ENCODE measurements around the gene KLK5.

The KLK5 gene

DNA sequence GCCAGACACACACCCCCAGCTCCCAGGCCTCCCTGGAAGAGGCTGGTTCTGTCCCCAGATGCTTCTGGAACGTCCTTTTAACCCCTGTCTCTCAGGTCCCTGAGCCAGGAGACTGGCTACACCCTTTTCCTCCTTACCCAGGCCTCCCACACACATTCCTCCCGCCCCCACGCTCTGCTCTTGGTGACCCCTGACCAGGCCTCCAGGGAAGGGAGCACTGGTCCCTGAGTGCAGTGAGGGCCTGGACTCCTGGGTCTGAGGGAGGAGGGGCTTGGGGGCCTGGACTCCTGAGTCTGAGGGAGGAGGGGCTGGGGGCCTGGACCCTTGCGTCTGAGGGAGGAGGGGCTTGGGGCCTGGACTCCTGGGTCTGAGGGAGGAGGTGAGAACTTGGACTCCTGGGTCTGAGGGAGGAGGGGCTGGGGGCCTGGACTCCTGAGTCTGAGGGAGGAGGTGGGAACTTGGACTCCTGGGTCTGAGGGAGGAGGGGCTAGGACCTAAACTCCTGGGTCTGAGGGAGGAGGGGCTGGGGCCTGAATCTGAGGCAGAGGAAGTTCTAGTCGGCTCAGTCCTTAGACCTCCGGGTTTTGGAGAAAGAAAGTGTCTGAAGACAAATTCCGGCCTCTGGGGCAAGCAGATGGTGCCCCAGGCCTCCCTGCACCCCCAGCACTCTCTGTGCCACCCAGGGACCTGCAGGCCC is 16.0 kb upstream of the KLK5 start:
- DNase-seq: peak; percentile 23

- peak; percentile 19 for DNase-seq
Observed at GRCh38 chr19:50967929-50968715, 15.3 kb upstream of the KLK5 start.

- no peak for DNase-seq
Observed at GRCh38 chr19:50964266-50964665, 11.4 kb upstream of the KLK5 start.

DNA sequence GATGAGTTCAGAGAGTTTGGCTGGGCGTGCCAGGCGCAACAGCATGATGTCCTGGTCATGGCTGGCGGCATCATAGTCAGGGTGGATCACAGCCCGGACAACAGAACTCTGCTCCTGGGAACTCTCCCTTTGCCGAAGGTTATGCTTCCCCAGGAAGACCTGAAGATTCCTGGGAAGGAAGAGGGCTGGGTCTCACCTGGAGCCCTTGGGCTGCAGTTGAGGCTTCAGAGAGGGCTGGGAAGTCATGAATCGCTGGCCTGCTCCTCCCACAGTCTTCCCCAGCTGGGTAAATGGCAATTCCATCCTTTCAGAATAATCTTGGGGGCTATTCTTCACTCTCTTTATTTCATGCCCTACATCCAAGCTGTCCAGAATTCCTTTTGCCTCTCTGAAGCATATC is 10.5 kb upstream of the KLK5 start:
- DNase-seq: no peak

- DNase-seq: no peak
Observed at GRCh38 chr19:50962245-50962644, 9.4 kb upstream of the KLK5 start.

DNA sequence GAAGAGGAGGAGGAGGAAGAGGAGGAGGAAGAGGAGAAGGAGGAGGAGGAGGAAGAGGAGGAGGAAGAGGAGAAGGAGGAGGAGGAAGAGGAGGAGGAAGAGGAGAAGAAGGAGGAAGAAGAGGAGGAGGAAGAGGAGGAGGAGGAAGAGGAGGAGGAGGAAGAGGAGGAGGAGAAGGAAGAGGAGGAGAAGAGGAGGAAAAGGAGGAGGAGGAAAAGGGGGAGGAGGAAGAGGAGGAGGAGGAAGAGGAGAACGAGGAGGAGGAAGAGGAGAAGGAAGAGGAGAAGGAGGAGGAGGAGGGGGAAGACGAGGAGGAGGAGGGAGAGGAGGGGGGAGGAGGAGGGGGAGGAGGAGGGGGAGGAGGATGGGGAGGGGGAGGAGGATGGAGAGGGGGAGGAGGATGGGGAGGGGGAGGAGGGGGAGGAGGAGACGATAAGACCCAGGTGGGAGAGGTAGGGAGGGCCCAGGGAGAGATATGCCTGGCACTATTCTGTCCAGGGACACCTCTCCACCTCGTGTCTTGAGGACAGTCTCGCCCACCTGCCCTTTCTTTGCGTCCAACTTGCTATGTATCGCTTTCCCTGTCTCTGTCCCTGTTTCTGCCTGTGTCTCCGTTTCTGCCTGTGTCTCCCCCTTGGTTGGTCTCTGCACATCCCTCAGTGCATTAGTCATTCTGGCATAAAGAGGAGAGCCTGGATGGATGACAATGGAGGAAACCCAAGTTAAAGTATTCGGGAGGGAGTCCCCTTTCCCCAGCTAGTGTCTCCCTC is 7.1 kb upstream of the KLK5 start:
- no peak for DNase-seq

GRCh38 chr19:50957587-50957986 is 4.7 kb upstream of the KLK5 start:
- DNase-seq: no peak

DNA sequence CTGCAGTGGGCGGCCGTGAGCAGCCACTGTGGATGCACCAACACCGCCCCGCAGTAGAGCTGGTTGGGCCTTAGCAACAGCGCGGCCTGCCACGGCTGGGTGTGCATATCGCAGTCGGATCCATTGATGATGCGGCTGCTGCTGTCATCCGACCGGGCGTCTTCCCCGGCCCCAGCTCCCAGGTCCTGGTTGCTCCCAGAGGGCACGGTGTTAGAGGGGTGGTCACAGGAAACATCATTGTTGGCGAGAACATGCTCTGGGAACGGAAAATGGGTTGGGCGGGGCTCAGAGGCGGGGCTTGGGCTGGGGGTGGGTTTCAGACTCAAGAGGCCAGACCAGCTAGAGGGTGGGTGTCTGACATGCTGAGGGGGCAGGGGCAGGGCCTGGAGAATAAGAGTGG is 3.0 kb downstream of the KLK5 start:
- DNase-seq: no peak

DNA sequence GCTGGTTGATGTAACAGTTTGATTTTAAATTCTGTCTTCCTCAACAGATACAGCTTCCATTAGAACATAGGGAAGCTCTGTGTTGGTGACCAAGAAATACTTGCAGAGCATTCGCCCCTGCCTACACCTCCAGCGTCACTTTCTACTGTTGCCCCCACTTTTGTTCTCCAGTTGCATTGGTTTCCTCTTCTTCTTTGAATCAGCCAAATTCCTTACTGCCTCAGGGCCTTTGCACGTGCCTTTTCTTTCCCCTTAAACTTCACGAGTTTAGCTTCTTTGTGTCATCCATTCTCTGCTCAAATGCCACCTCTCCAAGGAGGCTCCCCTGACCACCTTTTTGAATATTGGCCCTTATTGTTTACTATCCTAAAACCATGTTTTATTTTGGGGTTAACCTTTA is 5.7 kb downstream of the KLK5 start:
- DNase-seq: no peak

GRCh38 chr19:50944795-50945194 is 8.0 kb downstream of the KLK5 start:
- no peak for DNase-seq

DNA sequence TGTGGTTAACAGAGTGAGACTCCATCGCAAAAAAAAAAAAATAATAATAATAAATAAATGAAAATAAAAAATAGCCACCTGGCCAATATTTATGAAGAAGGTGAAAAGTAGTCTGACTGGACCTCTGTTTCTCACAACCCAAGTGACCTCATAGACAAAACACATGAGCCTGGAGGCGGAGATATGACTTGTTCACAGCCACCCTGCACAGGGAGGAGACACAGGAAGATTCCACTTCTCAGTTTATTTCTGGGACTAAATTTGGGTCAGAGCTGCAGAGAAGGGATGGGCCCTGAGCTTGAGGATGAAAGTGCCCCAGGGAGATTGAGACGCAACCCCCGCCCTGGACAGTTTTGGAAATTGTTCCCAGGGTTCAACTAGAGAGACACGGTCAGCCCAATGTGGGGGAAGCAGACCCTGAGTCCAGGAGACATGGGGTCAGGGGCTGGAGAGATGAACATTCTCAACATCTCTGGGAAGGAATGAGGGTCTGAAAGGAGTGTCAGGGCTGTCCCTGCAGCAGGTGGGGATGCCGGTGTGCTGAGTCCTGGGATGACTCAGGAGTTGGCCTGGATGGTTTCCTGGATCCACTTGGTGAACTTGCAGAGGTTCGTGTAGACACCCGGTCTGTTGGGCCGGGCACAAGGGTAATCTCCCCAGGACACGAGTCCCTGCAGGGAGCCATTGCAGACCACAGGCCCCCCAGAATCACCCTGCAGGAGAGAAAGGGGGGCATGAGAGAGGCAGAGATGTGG is 9.6 kb downstream of the KLK5 start:
- no peak for DNase-seq

DNA sequence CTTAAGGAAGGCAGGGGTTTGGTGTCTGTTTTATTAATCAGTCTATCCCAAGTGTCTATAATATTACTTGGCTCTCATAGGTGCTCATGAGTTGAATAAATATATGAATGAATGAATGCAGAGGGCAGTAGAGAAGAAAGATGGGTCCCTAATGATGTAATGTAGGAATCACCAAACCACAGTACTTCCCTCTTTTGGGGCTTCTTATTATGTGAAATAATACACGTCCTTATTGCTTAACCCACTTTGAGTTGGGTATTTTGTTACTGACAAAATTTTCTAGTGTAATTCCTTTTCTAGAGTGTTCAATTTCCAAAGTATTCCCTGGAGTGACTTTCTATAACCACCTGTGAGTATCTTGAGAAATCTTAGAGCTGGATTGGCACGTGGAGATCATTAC is 13.2 kb downstream of the KLK5 start:
- no peak for DNase-seq

DNA sequence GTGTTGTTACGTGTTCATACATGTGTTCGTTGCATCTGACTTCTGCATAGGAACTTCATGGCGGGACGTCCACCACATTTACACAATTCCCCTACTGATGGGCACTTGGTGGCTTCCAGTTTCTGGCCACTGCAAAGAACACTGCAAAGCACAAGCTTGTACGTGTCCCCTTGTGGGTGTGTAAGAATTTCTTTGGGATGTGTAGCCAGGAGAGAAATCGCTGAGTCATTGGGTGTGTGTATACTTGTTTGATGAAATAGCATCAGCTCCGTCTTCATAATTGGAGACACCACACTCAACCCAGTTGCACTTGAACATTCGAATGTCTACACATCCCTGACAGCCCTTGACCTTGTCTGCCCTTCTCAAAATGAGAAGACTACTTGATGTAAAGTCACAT is 19.2 kb downstream of the KLK5 start:
- no peak for DNase-seq

DNA sequence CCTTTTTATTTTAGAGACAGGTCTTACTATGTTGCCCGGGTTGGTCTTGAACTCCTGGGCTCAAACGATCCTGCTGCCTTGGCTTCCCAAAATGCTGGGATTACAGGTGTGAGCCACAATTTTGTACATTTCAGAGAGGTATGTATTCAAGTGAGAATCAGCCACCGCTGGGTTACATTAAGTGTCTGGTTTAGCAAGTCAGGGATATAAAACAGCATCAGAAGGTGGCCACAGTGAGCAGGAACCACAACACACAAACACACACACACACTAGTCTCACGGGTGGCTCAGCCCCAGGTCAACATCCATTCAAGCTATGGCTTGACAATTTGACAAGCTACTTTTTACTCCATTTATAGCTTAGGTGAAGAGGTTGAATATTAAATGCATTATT is 20.2 kb downstream of the KLK5 start:
- no peak for DNase-seq

DNA sequence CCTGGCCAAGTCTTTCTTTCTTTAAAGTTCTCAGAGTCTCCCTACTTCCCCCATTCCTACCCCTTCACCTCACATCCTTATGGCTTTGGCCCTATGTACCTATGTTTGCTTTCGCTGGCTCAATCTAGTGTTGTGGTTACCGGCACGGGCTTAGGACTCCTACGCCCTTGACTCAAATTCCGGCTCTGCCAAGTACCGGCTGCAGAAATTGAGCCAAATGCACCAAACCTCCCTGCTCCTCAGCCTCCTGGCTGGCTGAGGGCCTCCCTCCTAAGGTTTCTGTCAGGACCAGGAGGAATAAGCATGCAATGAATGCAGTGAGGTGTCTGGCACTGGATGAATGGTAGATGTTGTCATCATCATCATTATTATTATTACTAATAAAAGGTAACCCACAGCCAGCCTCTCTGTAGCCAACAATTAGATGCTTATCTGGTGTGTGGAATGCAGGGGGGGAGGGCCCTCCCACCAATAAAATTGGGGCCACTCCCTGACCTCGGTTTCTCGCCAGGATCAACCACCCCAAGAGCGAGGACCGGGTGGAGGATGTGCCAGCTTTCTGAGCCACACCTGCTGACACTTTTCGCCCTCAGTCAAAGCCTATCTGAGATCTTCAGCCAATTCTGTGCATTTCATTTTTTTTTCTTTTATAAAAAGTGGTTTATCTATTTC is 20.7 kb downstream of the KLK5 start:
- DNase-seq: no peak

DNA sequence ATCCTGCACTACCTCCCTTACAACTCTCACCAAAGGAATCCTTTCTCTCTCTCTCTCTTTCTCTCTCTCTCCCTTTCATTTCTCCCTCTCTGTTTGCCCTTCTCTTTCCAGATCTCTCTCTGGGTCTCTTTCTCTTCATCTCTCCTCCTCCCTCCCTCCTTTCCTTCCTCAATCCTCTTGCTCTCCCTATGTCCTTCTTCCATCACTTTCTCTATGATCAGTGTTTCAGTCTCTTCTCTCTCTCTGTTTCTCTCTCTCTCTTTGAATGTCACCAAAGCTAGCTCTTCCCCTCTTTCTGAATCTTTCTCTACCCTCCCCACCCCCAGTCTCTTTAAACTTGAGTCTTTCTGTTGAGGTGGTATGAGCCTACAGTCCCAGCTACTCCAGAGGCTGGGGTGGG is 21.8 kb downstream of the KLK5 start:
- DNase-seq: no peak

DNA sequence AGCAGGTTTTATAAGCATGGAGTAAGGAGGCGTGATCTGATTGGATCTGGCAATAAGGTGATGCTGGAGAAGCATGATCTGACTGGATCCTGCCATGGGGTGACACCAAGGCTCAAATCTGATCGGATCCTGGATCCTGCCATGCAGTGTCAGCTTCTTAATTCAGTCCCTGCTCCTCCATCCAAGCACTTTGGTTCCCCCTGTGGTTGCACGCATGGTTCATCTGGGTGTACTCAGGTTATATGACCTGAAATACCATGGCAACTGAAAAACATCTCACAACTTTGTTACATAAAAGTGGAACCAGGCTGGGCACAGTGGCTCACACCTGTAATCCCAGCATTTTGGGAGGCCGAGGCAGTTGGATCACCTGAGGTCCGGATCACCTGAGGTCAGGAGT is 24.0 kb downstream of the KLK5 start:
- no peak for DNase-seq

DNA sequence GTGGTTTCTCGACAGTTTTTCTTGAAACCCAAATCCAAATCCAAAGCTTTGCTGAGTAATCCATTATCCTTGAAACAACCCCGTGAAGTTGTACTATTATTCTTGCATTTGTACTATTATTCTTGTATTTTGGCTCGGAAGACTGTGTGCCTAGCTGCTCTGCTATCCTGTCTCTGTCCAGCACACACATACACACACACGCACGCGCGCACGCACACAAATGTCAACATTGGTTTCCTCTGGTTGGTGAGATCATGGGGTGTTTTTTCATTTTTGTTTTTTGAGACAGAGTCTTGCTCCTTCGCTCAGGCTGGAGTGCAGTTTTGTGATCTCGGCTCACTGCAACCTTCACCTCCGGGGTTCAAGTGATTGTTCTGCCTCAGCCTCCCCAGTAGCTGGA is 26.7 kb downstream of the KLK5 start:
- no peak for DNase-seq

- no peak for DNase-seq
Observed at GRCh38 chr19:50925734-50926133, 27.1 kb downstream of the KLK5 start.

- DNase-seq: no peak
Observed at GRCh38 chr19:50924586-50924985, 28.3 kb downstream of the KLK5 start.

GRCh38 chr19:50922317-50922853 is 30.5 kb downstream of the KLK5 start:
- DNase-seq: peak; percentile 93

Data from eye (tissue), 1 donor.